ENCODE data around the gene KAT2B. TPM values are rescaled to one million over a fixed set of nuclear protein-coding genes. Genes with fewer than 3 reads are reported as not detected.

The KAT2B gene
- total RNA-seq, 1 donor from 2014 or later: 94.3 TPM

DNA sequence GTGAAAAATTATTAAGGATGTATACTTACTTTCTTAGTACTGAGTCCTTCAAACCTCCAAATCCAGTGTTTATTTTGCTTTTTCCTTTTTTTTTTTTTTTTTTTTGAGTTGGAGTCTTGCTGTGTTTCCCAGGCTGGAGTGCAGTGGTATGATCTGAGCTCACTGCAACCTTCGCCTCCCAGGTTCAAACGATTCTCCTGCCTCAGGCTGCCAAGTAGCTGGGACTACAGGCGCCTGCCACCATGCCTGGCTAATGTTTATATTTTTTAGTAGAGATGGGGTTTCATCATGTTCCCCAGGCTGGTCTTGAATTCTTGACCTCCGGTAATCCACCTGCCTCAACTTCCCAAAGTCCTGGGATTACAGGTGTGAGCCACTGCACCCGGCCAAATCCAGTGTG is 67.5 kb downstream of the KAT2B start:
- H3K36me3 ChIP-seq: peaks cover 17% of the 10 kb centered on the region
- no peak for TF ChIP-seq CTCF (IDR thresholded peaks at IDR 0.05; ENCODE audit: borderline replicate concordance)
- H3K4me3 ChIP-seq: no peak overlapping the region
- peaks cover 2% of the 10 kb centered on the region for H3K4me1 ChIP-seq
- H3K27me3 ChIP-seq (ENCODE audit: low read depth): no peaks in the 10 kb centered on the region
- no peak for DNase-seq
- no peak overlapping the region for H3K27ac ChIP-seq (replicated peaks)
- no peaks in the 10 kb centered on the region for H3K9me3 ChIP-seq (replicated peaks)
- intact Hi-C loops (cut with micrococcal nuclease): no loop called here

- intact Hi-C loops (cut with micrococcal nuclease): no loop called here
- H3K27ac ChIP-seq (replicated peaks): no peak overlapping the region
- H3K4me3 ChIP-seq: no peak overlapping the region
- peaks cover 26% of the 10 kb centered on the region for H3K36me3 ChIP-seq
- H3K9me3 ChIP-seq (replicated peaks): no peaks in the 10 kb centered on the region
- no peak for TF ChIP-seq CTCF (IDR thresholded peaks at IDR 0.05; ENCODE audit: borderline replicate concordance)
- no peaks in the 10 kb centered on the region for H3K4me1 ChIP-seq
- no peaks in the 10 kb centered on the region for H3K27me3 ChIP-seq (ENCODE audit: low read depth)
- DNase-seq: no peak
Measured at GRCh38 chr3:20108869-20109268, 68.6 kb downstream of the KAT2B start.

- peaks cover 43% of the 10 kb centered on the region for H3K36me3 ChIP-seq
- no peaks in the 10 kb centered on the region for H3K9me3 ChIP-seq (replicated peaks)
- no peak overlapping the region for H3K4me3 ChIP-seq
- intact Hi-C loops (cut with micrococcal nuclease): no loop called here
- no peak for TF ChIP-seq CTCF (IDR thresholded peaks at IDR 0.05; ENCODE audit: borderline replicate concordance)
- no peak for DNase-seq
- H3K27ac ChIP-seq (replicated peaks): no peak overlapping the region
- H3K27me3 ChIP-seq (ENCODE audit: low read depth): no peaks in the 10 kb centered on the region
- H3K4me1 ChIP-seq: no peaks in the 10 kb centered on the region
Measured at GRCh38 chr3:20110826-20111225, 70.6 kb downstream of the KAT2B start.

DNA sequence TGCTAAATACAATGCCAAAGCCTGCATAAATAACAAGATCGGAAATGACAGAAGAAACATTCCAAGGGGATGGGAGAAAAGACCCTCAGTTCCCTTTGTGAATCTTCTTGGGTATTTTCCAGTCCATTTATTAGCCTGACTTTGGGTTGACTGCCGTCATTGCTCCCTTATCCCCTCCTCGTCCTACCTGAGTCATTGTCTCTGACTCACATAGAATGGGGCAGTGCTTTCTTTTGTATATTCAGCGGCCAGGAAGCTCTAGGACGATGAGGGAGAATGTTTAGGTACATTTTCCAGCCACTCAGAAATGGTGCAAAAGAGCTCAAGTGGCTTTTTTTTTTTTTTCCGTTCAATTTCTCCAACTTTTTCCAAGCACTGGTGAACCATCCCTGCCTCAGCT is 71.6 kb downstream of the KAT2B start:
- Histone ChIP-seq H3K36me3 (peaks cover 52% of the 10 kb centered on the region), H3K27me3 (ENCODE audit: low read depth) (no peaks in the 10 kb centered on the region), H3K4me1 (no peaks in the 10 kb centered on the region), H3K27ac (replicated peaks) (no peak overlapping the region), H3K4me3 (no peak overlapping the region), H3K9me3 (replicated peaks) (no peaks in the 10 kb centered on the region)
- no peak for DNase-seq
- TF ChIP-seq CTCF (IDR thresholded peaks at IDR 0.05; ENCODE audit: borderline replicate concordance): no peak
- intact Hi-C loops (cut with micrococcal nuclease): no loop called here

DNA sequence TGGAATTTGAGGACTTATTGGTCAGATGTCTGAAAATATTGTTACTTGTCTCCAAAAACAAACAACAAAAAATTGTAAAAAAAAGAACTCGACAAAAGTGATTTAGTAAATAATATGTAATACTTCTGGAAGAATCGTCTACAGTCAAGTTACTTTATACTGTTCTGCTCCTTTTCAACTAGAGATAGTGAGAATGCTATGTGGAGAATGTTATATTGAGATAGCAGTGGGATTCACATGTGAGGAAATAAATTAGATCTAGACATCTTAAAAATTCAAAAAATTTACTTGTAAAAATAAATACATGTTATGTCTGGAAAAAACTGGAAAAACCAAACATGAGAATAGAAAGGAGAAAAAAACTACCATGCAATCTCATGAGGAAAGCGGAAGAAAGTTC is 80.8 kb downstream of the KAT2B start:
- Histone ChIP-seq H3K9me3 (replicated peaks) (no peaks in the 10 kb centered on the region), H3K4me1 (no peaks in the 10 kb centered on the region), H3K27me3 (ENCODE audit: low read depth) (no peaks in the 10 kb centered on the region), H3K4me3 (no peak overlapping the region), H3K36me3 (peaks cover 74% of the 10 kb centered on the region), H3K27ac (replicated peaks) (no peak overlapping the region)
- DNase-seq: no peak
- intact Hi-C loops (cut with micrococcal nuclease): no loop called here
- TF ChIP-seq CTCF (IDR thresholded peaks at IDR 0.05; ENCODE audit: borderline replicate concordance): no peak
